Epithelial cell of prostate (primary cell): Measurements from ENCODE around the gene FARS2.

Source experiments
- DNase-seq: peaks from one replicate; pipeline ENCODE4 v3.0.0-alpha.2; 2011; ENCODE audit warnings: low read depth, low spot score
- H3K27ac ChIP-seq: fragments of 450-650 bp; 2 replicates; pipeline ENCODE4 v1.5.1; 2017; ENCODE audit warnings: mild to moderate bottlenecking

The FARS2 gene

DNA sequence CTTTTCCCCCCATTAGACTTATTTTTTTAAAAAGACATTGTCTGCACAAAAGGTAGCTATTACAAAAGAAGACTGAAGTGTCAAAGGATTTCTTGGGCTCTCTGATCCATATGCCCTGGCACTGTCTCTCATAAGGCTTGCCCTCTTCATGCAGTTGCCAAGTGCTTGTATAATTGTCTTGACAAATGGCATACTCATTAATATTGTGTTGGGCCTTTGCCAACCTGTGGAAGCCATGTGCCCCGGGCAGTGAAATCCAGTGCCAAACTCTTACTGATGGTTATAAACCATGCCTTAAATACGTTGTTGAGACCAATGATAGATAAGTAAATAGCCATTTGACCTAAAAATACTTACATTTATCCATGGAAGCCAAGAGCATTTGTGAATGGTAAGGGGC lies 98.1 kb downstream of the FARS2 start:
- no peak for DNase-seq
- no peak overlapping the region for H3K27ac ChIP-seq

DNA sequence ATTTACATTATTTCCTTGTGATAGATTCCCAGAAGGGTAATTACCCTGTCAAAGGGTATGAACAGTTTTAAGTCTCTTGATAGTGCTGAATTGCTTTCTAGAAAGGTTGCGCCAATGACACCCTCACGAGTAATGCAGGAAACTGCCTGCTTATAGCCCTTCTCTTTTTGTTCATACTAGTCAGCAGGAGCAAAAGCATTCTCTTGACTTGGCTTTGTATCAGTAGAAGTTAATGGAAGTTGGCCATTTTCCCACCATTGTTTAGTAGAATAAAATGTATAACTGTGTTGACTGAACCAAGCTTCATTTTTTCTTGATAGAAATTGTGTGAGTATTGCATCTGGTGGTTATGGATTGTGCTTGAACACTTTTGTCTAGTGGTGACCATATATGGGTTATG lies 100.1 kb downstream of the FARS2 start:
- no peak overlapping the region for H3K27ac ChIP-seq
- DNase-seq, result no peak

DNA sequence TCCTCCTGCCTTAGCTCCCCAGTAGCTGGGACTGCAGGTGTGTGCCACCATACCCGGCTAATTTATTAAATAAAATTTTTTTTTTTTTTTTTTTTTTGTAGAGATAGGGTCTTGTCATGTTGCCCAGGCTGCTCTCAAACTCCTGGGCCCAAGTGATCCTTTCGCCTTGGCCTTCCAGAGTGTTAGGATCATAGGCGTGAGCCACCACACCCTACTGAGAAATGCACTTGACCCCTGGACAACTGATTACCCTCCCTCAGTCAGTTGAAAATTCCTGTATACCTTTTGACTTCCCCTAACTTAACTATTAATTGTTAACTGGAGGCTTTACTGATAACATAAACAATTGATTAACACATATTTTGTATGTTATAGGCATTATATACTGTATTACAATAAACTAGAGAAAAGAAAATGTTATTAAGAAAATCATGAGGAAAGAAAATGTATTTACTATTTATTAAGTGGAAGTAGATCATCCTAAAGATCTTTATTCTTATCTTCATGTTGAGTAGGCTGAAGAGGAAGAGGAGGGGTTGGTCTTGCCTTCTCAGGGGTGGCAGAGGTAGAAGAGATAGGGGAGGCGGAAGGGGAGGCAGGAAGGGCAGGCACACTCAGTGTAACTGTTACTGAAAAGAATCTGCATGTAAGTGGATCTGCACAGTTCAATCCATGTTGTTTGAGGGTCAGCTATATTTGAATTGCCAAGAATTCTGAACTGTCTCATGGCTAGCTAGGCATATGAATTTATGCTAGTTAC lies 104.3 kb downstream of the FARS2 start:
- no peak overlapping the region for H3K27ac ChIP-seq
- DNase-seq, result no peak

DNA sequence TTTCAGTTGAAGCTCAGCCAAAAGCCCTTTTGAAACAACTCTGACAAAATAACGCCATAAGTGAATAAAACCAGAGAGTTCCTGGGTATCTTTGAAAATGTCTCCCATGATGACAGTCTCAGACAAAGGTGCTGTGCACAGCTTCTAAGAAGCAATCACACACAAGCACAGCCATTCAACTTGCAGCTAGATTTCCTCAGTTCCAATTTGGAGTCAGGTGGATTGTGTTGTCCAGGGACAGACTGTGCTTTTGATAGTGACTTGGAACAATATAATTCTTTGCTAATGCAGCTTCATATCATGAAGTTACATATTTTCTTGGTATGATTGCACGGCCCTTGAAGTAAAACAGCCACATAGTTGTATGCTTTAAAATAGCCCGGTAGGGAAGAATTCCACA lies 105.6 kb downstream of the FARS2 start:
- no peak overlapping the region for H3K27ac ChIP-seq
- no peak for DNase-seq

DNA sequence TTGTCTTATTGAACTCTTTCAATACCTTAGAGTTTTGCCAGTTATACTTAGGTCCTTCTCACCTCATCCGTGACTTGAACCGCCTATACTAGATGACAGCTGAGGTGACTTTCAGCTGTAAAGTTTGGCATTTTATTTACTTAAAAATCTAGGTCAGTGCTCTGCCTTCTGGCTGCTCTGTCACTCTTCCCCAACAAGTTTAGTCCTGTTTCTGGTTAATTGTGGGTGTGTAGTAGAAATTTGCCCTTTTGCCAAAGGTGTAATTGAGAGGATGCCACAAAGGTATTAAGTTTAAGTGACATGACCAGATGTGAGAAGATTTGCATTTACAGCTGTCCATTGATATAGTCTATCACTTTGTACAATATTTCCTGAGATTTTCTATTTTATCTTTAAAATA lies 106.2 kb downstream of the FARS2 start:
- no peak for DNase-seq
- H3K27ac ChIP-seq, result no peak overlapping the region

DNA sequence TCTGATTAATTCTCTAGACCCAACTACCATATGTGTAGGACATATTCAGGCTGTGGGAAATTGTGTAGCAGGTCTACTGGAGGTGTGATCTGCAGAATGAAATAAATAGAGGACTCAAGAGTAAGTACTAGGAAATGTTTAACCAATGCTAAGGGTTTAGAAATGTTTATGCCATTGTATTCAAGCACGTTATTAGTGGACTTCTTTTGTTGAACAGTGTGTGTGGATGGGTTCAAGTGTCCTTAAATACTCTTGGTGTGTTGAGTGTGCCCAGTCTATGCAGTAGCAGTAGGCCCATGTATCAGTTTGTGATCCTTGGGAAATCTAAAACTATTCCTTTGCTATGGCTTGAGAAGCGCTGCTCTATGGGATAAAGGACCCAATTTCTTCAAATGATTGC lies 112.1 kb downstream of the FARS2 start:
- no peak overlapping the region for H3K27ac ChIP-seq
- no peak for DNase-seq

DNA sequence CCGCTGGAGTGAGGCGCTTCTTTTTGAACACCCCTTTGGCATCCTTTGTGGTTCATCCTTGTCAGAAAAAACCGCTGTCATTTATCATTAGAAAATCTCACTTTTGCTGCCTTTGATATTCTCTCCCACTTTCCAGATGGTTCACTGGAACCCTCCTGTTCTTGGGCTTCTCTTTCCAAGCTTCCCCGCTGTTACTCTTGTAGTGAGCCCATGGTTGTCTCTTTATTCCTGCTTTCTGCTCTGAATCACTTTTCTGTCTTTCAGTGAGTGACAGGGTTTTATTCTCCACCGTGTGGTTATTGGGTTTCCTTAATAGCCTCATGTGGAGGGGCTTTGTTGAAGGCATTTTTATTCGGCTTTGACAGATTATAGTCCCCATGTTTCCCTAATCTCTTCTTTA lies 117.0 kb downstream of the FARS2 start:
- no peak for DNase-seq
- no peak overlapping the region for H3K27ac ChIP-seq

DNA sequence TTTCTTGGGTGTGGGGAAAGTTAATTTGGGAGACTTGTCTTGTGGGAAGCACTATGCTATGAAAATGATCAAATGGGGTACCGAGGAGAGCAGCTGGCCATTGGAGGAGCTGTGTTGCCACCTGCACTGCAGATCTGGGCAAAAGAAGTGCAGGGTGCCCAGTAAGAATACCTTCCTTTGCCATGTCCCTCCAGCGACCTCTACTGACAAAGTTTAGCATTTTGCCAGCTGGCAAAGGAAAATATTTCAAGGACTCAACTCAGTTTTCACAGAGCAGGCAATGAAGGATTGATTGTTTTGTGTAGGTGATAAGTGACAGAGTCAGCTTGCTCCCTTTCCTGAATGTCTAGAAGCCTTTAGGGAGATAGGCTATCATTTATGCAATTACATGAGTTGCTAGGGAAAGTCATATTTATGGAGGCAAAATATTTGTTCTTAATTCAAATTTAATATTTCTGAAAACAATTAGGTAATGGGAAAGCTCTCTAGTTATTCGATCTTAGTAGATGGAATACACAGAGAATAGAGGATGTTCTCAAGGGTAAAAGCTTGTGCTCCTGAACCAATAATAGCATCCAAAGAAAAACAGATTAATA lies 118.4 kb downstream of the FARS2 start:
- H3K27ac ChIP-seq, result no peak overlapping the region
- no peak for DNase-seq

DNA sequence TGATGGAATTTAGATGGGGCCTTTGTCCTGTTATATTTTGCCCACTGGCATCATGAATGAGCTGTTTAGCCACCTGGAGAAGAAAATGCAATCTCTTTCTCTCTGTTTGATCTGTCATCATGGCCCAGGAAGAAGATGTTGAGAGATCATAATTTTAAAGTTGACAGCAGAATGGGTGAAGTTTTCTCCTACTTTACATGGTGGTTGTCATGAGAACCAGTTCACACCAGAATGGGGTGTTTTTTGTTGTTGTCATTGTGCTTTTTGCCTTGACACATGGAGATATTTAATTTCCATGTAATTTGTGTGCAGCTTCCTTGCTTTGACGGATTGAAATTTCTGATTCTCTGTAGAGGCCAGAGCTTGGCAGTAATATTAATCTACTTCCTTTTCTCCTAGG lies 122.5 kb downstream of the FARS2 start:
- H3K27ac ChIP-seq, result no peak overlapping the region
- DNase-seq, result no peak

DNA sequence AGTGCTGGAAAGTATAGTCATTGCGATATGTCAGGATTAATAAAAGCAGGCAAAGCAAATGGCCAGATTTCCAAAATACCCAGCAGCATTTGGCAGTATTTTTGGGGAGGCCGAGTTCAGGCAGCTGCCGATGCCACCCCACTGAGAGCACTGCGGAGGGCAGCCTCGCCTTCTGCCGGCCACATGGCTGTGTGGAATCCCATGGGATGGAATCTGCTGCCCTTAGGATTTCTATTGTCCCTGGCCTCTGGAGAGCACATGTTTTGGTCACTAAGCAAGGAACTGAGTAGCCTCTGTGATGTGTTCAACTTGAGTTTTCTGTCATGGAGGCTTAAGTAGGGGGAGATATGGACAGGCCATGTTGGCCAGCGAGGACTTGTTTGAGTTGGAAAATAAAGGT lies 123.0 kb downstream of the FARS2 start:
- DNase-seq, result no peak
- H3K27ac ChIP-seq, result no peak overlapping the region

DNA sequence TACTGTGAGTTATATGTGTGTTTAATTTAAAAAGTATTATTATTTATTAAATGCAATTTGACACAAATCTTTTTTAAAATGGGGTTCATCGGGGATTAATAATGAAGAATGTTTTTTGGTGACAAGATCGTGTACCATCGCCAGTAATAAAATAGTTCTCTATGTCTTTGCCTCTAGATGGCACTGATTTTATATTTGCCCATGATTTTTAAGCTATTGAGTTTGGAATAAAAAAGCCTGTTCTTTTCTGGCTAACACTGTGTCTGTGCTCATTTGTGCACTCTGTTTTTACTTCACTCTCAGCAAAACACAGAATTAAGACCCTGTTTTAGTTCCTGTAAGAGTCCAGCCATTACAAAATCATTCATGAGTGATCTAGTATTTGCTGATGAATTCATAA lies 127.0 kb downstream of the FARS2 start:
- H3K27ac ChIP-seq, result no peak overlapping the region
- DNase-seq, result no peak

DNA sequence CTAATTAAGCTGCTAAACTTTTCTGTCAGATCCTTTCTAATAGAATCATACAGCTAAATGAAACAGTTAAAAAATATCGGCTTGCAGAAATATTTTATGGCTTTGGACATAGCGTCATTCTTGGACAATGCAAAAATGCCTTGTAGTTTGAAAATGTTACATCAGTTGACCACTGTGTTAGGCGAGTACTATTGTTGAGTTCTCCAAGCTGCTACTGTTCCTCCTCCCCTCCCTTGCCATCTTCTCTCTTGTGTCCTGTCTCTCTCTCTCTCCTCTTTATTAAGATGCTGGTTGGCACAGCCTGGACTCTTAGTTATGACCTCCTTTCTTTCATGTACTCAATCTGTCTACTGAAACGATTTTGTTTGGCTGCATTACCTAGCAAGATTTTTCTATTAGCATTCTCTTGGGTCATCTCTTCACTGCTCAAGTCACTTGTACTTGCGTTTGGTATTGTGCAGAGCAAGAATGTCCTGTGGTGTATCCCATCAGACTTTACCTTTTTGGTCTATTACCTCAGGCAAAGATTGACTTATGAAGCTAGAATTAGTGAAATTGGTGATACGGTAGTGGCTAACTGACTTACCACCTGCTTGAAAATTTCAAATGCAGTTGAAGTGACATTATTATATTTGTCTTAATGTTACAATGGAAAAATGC lies 127.9 kb downstream of the FARS2 start:
- DNase-seq, result no peak
- H3K27ac ChIP-seq, result no peak overlapping the region

DNA sequence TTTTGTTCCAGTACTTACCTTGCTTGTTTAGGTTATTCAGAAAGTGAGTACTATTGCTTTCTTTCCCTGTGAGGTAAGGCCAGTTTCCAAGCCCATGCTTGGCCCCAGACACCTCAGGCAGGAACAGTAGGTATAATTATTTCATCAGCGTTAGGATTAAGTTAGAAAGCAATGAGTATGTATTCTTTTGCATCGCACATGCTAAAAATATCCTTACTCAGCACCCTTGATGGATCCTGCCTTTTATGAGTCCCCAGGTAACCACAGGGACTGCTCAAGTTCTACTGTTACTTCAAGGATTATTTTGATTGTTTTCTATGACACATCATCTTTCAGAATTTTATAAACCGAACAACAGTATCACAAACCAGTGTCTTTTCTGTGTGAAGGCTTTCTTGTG lies 128.9 kb downstream of the FARS2 start:
- no peak for DNase-seq

DNA sequence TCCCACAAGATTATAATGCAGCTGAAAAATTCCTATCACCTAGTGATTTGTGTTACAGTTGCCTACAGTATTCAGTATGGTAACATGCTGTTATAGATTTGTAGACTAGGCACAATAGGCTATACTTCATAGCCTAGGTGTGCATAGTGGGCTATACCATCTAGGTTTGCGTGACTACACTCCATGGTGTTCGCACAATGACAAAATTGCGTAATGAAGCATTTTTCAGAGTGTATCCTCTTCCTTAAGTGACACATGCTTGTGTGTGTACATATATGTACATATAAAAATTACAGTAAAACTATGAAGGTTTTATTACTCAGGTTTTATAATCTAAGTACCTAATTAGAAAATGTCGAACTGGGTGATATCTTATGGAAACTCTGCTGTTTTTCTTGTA lies 133.0 kb downstream of the FARS2 start:
- DNase-seq, result no peak
- H3K27ac ChIP-seq, result no peak overlapping the region

More for the DNA sequence above, 128.9 kb downstream of the FARS2 start:
- no peak overlapping the region for H3K27ac ChIP-seq

DNA sequence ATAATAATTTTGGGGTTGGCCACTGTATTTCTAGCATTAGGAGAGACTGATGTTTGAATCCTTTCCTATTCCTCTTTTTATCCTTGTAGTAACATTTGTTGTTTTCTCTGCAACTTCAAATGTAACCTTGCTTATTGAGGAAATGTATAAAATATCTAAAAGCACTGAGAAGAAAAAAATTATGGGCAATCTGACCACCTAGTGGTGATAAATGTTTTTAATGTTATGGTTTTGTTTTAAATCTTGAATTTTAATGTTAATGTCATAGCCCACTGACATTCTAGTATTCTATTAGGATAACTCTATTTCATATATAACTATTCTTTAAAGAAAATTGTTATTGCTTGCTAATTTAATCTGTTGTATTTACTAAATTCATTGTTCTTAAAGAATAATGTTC lies 134.4 kb downstream of the FARS2 start:
- DNase-seq, result no peak
- H3K27ac ChIP-seq, result no peak overlapping the region

DNA sequence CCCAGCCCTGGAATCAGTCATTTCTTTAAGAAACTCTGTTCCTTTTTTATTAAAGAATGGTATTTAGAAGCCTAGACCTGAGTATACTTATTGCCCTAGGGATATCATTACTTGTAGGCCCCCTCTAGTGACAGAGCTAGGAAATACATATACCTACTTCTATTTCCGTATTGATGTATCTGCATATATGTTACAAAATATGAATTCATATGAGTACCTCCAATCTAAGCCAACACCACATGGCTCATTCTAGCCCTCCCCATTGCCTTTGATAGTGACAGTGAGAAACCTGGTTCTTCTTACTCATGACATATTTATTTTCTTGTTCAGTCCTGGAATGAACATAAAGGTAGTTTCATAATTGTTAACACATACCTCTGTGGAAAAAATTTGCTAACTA lies 137.2 kb downstream of the FARS2 start:
- peak; percentile 39 for DNase-seq

DNA sequence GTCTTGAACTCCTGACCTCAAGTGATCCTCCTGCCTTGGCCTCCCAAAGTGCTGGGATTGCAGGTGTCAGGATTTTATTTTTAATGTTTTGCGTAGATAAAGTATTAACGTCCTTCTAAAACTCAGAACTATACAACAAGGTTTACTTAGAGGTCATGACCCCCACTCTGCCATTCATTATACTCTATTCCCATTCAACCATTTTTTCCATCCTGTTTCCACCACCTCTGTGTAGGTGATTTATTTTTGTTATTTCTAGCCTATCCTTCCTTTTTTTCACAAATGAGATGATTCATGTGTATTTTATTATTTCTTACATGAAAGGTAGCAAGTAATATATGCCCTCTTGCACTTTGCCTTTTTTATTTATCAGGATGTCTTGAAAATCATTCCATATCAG lies 138.1 kb downstream of the FARS2 start:
- H3K27ac ChIP-seq, result no peak overlapping the region
- no peak for DNase-seq

More for the DNA sequence above, 137.2 kb downstream of the FARS2 start:
- no peak overlapping the region for H3K27ac ChIP-seq

DNA sequence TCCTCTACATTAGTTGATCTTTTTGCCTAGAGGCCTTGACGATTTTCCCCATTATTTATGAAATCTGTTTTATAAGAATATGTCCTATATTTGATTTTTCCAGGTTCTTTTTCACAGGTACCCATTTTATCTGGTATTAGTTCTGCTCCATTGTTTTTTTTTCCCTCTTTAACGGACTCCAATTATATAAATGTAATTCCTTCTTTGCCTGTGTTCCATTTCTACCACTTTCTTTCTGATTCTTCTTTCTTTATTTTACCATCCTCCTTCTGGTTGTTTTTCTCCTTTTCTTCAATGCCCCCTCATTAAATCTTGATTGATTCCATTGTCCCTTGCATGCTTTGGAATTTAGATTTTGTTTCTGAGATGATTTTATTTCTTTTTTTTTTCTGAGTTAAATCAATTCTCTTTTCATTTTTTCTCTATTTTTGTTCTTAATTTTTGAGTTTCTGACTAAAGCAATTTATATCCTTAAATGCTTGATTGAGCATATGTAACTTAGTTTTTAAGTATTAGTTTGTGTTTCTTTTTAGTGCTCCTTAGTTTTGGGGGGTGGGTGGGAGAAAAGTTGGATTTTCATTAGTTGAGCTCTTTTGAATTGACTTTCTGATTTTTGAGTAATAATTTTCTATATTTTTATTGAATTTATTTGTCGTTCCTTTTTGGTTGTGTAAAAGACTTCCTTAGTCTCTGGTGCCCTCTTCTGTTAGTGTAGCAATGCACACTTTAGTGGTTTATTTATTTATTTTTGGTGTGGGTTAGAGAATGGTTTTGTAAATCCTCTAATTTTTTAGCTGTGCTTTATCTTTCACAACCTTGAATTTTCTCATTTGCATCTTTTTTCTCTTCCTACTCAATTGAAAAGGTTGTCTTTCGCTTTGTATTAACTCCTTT lies 140.8 kb downstream of the FARS2 start:
- peak overlapping the region; percentile 34 for H3K27ac ChIP-seq
- no peak for DNase-seq

DNA sequence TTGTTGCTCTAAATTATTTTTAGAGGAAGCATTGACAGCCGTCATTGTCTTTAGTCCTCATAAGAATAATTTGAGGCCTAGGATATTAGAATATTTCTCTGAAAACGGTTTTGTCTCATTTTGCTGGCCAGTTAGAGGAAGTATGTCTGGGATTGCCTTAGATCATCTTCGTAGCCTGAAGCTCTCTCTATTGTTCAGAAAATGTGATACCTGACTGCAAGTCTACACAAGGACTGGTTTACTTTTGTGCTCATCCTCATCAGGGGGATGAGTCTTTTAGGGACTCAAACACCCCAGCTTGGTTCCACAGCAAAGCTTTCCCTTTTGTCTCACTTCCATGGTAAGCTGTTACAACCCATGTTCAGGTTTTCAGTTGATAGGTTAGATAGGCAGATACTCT lies 141.8 kb downstream of the FARS2 start:
- DNase-seq, result no peak
- peak overlapping the region; percentile 34 for H3K27ac ChIP-seq

DNA sequence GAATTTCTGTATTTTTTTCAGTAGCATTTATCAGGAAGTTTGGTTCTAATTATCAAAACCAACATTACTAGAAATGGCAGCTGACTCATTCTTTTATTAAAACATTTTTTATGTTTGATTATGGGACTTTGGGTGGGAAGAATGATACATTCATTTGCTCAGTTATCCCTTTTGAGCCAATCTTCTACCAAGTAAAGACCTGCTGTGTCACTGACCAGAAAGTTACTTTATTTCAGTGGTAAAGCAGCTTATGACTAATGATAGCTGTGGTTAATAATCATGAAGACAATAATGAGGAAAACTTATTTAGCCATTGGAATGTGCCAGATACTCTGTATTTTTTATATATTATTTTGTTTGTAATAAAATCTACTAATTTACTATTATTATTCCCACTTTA lies 142.3 kb downstream of the FARS2 start:
- no peak for DNase-seq
- H3K27ac ChIP-seq, result peak overlapping the region; percentile 34

DNA sequence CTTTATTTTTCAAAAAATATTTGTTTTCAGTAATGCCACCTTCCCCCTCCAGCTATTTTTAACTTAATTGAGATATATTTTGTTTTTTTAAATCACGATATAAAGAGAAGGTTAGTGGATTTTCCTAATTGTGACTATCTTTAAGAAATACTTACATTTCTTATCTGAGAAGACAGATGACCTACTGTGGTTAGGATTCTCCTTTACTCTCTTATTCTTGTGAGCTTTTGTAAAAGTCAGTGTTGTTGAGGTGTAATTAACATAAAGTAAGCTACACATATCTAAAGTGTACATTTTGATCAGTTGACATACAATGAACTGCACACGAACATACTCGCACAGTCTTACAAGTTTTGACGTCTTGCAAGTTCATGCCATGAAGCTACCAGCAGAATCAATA lies 144.7 kb downstream of the FARS2 start:
- no peak overlapping the region for H3K27ac ChIP-seq
- DNase-seq, result no peak
